Measurements from ENCODE around the gene RAB27B. TPM values are rescaled to one million over a fixed set of nuclear protein-coding genes. Genes with fewer than 3 reads are reported as not detected.

RAB27B gene
- polyA plus RNA-seq, 2 of the 4 experiments (the other 2 are of a cell fraction), result 11.0 to 13.2 TPM

- TF ChIP-seq JUN (IDR thresholded peaks at IDR 0.05), result no peak
- TF ChIP-seq FOSL2 (IDR thresholded peaks at IDR 0.05), result no peak
- TF ChIP-seq FOSL2 (CRISPR knock-in tag; IDR thresholded peaks at IDR 0.05), result no peak
- TF ChIP-seq PHF8 (IDR thresholded peaks at IDR 0.05; ENCODE audit: borderline replicate concordance, low read depth), result no peak
- whole genome bisulfite sequencing (ENCODE audit: missing lambda C conversion rate), result 93% methylated on average over 2 of the region's 2 CpGs
- POLR2A ChIA-PET, result no interaction called here
- FAIRE-seq (no peak), DNase-seq (ENCODE audit: low read depth in 1 of 2, low spot score in 1 of 2) (no peak), ATAC-seq (no peak)
- Histone ChIP-seq H3K9me3 (no peaks in the 10 kb centered on the region), H3K27ac (no peak overlapping the region), H3K4me3 (no peak overlapping the region), H3K4me2 (no peak overlapping the region), H3K4me1 (peaks cover 8% of the 10 kb centered on the region; the same call in 2 of the 3 replicates)
- CTCF ChIA-PET, result no interaction called here
These were observed 72.0 kb downstream of the RAB27B start for GRCh38 chr18:54900290-54900689.

DNA sequence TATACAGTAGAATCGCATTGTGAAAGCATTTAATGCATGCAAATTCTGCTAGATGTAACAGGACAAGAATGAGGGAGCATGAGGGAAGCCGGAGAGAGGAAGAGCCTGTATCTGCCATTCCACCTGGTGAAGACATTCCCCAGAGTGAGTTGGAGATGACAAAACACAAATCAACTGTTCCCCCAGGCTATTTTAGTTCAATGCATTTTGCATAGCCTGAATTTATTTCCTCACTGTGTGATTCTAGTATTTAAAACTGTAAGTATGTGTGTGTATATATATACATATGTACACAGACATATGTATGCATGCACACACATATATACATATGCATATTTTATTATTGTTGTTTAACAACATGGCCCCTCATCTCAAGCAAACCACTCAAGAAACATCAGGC, 76.3 kb downstream of the RAB27B start:
- ChIA-PET CTCF (no interaction called here), POLR2A (no interaction called here)
- ATAC-seq, result no peak
- H3K4me3 ChIP-seq, result no peak overlapping the region
- TF ChIP-seq E2F6 (IDR thresholded peaks at IDR 0.05; ENCODE audit: borderline replicate concordance, low read depth) (no peak), JUN (IDR thresholded peaks at IDR 0.05) (no peak), CHD4 (IDR thresholded peaks at IDR 0.05; ENCODE audit: borderline replicate concordance) (no peak), EP300 (IDR thresholded peaks at IDR 0.05) (no peak), EHMT2 (IDR thresholded peaks at IDR 0.05; ENCODE audit: low read depth) (no peak), HOXB13 (CRISPR knock-in tag; IDR thresholded peaks at IDR 0.05; ENCODE audit: low read depth) (no peak), REST (IDR thresholded peaks at IDR 0.05) (no peak)
- TF ChIP-seq, protein P1, sequence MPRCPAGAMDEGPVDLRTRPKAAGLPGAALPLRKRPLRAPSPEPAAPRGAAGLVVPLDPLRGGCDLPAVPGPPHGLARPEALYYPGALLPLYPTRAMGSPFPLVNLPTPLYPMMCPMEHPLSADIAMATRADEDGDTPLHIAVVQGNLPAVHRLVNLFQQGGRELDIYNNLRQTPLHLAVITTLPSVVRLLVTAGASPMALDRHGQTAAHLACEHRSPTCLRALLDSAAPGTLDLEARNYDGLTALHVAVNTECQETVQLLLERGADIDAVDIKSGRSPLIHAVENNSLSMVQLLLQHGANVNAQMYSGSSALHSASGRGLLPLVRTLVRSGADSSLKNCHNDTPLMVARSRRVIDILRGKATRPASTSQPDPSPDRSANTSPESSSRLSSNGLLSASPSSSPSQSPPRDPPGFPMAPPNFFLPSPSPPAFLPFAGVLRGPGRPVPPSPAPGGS (IDR thresholded peaks at IDR 0.05), result no peak
- H3K4me2 ChIP-seq, result no peak overlapping the region
- FAIRE-seq, result no peak
- H3K4me1 ChIP-seq, result peaks cover 8% of the 10 kb centered on the region; the same call in 2 of the 3 replicates
- 82% methylated on average over 2 of the region's 2 CpGs for WGBS (ENCODE audit: missing lambda C conversion rate)
- no peak overlapping the region for H3K27ac ChIP-seq
- DNase-seq (ENCODE audit: low read depth in 1 of 2, low spot score in 1 of 2), result no peak
- no peaks in the 10 kb centered on the region for H3K9me3 ChIP-seq

DNA sequence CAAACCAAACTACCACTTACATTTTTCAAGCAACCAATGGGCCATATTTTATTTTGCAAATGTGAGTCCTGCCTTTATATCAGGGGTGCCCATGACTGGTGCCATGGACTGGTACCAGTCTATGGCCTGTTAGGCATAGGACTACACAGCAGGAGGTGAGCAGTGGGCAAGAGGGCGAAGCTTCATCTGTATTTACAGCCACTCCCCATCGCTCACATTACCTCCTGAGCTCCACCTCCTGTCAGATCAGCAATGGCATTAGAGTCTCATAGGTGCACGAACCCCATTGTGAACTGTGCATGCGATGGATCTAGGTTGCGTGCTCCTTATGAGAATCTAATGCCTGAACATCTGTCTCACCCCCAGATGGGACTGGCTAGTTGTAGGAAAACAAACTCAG, 77.4 kb downstream of the RAB27B start:
- no peak overlapping the region for H3K27ac ChIP-seq
- POLR2A ChIA-PET, result no interaction called here
- no peak for FAIRE-seq
- H3K4me3 ChIP-seq, result no peak overlapping the region
- TF ChIP-seq, protein P2, sequence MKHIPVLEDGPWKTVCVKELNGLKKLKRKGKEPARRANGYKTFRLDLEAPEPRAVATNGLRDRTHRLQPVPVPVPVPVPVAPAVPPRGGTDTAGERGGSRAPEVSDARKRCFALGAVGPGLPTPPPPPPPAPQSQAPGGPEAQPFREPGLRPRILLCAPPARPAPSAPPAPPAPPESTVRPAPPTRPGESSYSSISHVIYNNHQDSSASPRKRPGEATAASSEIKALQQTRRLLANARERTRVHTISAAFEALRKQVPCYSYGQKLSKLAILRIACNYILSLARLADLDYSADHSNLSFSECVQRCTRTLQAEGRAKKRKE (CRISPR knock-in tag; IDR thresholded peaks at IDR 0.05; ENCODE audit: low read depth), result no peak
- TF ChIP-seq RAD21 (conservative IDR thresholded peaks at IDR 0.05 in 1 of 2, IDR thresholded peaks at IDR 0.05 in 1 of 2) (no peak), EHMT2 (IDR thresholded peaks at IDR 0.05; ENCODE audit: low read depth) (no peak), MYC (IDR thresholded peaks at IDR 0.05; ENCODE audit: borderline replicate concordance, low read length) (no peak), ZC3H11A (IDR thresholded peaks at IDR 0.05) (no peak), POLR2A (IDR thresholded peaks at IDR 0.05; ENCODE audit: low read length) (no peak), EP300 (IDR thresholded peaks at IDR 0.05) (no peak), BHLHE40 (IDR thresholded peaks at IDR 0.05; ENCODE audit: low read depth, low read length) (no peak), MAFK (IDR thresholded peaks at IDR 0.05; ENCODE audit: partially characterized antibody) (no peak), ELK1 (IDR thresholded peaks at IDR 0.05; ENCODE audit: low read depth, low read length) (no peak), RNF2 (IDR thresholded peaks at IDR 0.05; ENCODE audit: borderline replicate concordance, low read depth) (no peak), CHD4 (IDR thresholded peaks at IDR 0.05; ENCODE audit: borderline replicate concordance) (no peak), CHD2 (IDR thresholded peaks at IDR 0.05; ENCODE audit: low read length, partially characterized antibody) (no peak), HES2 (IDR thresholded peaks at IDR 0.05) (no peak)
- TF ChIP-seq, protein P3, sequence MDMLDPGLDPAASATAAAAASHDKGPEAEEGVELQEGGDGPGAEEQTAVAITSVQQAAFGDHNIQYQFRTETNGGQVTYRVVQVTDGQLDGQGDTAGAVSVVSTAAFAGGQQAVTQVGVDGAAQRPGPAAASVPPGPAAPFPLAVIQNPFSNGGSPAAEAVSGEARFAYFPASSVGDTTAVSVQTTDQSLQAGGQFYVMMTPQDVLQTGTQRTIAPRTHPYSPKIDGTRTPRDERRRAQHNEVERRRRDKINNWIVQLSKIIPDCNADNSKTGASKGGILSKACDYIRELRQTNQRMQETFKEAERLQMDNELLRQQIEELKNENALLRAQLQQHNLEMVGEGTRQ (IDR thresholded peaks at IDR 0.05), result no peak
- CTCF ChIA-PET, result interaction anchor here (0.9 kb wide), 1 partner anchor 226 kb away, joined by 3 read pairs; no protein-coding TSS in a partner anchor
- peaks cover 8% of the 10 kb centered on the region; the same call in 2 of the 3 replicates for H3K4me1 ChIP-seq
- WGBS (ENCODE audit: missing lambda C conversion rate), result 94% methylated on average over 5 of the region's 5 CpGs
- DNase-seq (ENCODE audit: low read depth in 1 of 2, low spot score in 1 of 2), result no peak
- no peaks in the 10 kb centered on the region for H3K9me3 ChIP-seq
- no peak for ATAC-seq
- H3K4me2 ChIP-seq, result no peak overlapping the region

Measured in A549 (cell line).